Measurements from ENCODE around the gene SLC25A42. TPM values are rescaled to one million over a fixed set of nuclear protein-coding genes. Genes with fewer than 3 reads are reported as not detected.

SLC25A42 gene
- total RNA-seq, 1 donor from 2014 or later: 6.6 TPM

DNA sequence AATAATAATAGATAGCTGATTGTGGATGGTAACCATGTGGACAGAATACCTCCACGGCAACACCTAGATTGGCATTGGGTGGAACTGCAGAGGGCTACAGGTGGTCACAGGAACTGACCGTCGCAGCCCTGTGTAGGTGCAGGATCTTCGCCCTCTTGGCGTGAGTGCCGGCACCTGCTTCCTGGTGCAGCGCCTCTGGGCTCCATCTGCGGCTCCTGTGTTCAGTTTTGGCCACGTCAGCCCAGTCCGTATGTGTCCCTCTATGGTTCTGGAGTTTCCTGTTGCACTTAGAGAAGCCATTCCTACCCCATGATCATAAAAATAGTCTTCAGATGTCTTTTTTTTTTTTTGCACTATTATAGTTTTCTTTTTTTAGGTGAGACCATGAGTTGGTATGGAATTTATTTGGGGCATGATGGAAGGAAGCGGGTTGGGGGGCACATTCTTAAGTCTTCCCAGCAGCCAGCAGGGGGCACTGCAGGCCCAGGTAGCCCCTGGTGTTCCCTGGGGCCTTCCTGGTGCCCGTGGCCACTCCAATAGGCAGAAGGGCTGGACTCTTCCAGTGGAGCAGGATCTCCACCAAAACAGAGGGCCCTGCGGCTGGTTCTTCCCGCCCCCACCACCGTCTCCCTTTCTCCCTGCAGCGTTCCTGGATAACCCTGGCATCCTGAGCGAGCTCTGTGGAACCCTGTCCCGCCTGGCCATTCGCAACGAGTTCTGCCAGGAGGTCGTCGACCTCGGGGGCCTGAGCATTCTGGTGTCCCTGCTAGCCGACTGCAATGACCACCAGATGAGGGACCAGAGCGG lies 10.1 kb upstream of the SLC25A42 start:
- TF ChIP-seq, protein P1, sequence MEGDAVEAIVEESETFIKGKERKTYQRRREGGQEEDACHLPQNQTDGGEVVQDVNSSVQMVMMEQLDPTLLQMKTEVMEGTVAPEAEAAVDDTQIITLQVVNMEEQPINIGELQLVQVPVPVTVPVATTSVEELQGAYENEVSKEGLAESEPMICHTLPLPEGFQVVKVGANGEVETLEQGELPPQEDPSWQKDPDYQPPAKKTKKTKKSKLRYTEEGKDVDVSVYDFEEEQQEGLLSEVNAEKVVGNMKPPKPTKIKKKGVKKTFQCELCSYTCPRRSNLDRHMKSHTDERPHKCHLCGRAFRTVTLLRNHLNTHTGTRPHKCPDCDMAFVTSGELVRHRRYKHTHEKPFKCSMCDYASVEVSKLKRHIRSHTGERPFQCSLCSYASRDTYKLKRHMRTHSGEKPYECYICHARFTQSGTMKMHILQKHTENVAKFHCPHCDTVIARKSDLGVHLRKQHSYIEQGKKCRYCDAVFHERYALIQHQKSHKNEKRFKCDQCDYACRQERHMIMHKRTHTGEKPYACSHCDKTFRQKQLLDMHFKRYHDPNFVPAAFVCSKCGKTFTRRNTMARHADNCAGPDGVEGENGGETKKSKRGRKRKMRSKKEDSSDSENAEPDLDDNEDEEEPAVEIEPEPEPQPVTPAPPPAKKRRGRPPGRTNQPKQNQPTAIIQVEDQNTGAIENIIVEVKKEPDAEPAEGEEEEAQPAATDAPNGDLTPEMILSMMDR (IDR thresholded peaks at IDR 0.05): peak; percentile 38 to 49 (median 41)
- TF ChIP-seq POLR2AphosphoS5 (IDR thresholded peaks at IDR 0.05; ENCODE audit: insufficient read depth in 1 of 2, low read depth in 1 of 2): no peak
- no peak for TF ChIP-seq POLR2A (IDR thresholded peaks at IDR 0.05)
- Histone ChIP-seq H3K27ac (no peak overlapping the region), H3K4me1 (no peaks in the 10 kb centered on the region), H3K4me3 (no peak overlapping the region), H3K27me3 (no peaks in the 10 kb centered on the region), H3K9me3 (no peaks in the 10 kb centered on the region), H3K36me3 (peaks cover 0 to 54% of the 10 kb centered on the region in 2 donors)
- intact Hi-C loops (cut with DNase I): no loop called here
- no peak for DNase-seq (ENCODE audit: extremely low spot score in 2 of 2)

DNA sequence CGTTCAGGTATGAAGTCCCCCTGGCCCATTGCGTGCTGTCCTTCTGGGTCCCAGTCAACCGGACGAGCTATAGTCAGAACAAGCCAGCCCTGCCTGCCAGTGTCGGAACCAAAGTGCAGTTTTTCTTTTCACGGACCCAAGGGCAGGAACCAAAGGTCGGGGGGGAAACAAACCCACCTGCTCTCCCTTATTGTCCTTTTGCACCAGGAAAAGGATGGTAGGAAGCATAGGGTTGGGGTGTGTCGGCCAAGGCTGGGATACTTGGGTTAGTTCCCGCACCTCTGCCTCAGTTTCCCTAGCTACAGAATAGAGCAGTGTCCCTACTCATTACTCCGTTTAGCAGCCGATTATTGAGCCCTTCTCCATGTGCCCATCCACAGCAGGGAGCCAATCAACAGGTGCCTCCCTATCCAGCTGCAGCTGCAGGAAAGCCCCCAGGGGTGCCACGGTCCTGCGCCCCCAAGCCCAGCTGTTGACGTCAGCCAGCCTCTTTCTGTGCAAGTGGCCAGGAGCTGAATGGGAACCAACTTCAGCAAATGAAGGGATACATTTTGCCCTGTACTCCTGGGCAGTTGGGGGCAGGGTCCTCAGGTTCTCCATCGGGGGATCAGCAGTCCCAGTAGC lies 9.4 kb upstream of the SLC25A42 start:
- TF ChIP-seq POLR2A (IDR thresholded peaks at IDR 0.05) (no peak), POLR2AphosphoS5 (IDR thresholded peaks at IDR 0.05; ENCODE audit: insufficient read depth in 1 of 2, low read depth in 1 of 2) (no peak)
- TF ChIP-seq, protein P1 (IDR thresholded peaks at IDR 0.05): no peak
- intact Hi-C loops (cut with DNase I): no loop called here
- H3K27me3 ChIP-seq: no peaks in the 10 kb centered on the region
- peaks cover 0 to 52% of the 10 kb centered on the region in 2 donors for H3K36me3 ChIP-seq
- no peaks in the 10 kb centered on the region for H3K9me3 ChIP-seq
- no peak overlapping the region for H3K4me3 ChIP-seq
- no peaks in the 10 kb centered on the region for H3K4me1 ChIP-seq
- no peak for DNase-seq (ENCODE audit: extremely low spot score in 2 of 2)
- H3K27ac ChIP-seq: no peak overlapping the region

DNA sequence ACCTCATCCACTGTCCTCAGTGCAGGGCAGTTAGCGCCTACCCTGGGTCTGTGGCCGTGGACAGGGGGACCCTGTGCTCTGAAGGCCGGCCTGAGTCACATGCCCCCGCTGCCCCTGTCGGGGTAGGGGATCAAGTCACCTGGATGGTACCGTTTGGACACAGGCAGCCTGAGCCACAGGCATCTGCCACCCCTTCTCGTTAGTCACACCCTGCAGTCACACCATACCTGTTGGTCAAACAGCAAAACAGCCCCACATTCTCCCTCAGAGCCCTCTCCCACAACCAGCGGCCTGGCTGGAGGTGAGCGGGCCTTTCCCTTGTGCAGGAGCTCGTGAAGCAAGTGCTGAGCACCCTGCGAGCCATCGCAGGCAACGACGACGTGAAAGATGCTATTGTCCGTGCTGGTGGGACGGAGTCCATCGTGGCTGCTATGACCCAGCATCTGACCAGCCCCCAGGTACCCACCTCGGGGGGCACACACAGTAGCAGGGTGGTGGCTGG lies 8.8 kb upstream of the SLC25A42 start:
- no peak for DNase-seq (ENCODE audit: extremely low spot score in 2 of 2)
- Histone ChIP-seq H3K27ac (no peak overlapping the region), H3K27me3 (no peaks in the 10 kb centered on the region), H3K4me3 (no peak overlapping the region), H3K4me1 (no peaks in the 10 kb centered on the region), H3K36me3 (peaks cover 0 to 50% of the 10 kb centered on the region in 2 donors), H3K9me3 (no peaks in the 10 kb centered on the region)
- TF ChIP-seq POLR2A (IDR thresholded peaks at IDR 0.05) (no peak), POLR2AphosphoS5 (IDR thresholded peaks at IDR 0.05; ENCODE audit: insufficient read depth in 1 of 2, low read depth in 1 of 2) (no peak)
- TF ChIP-seq, protein P1 (IDR thresholded peaks at IDR 0.05): no peak
- intact Hi-C loops (cut with DNase I): no loop called here

DNA sequence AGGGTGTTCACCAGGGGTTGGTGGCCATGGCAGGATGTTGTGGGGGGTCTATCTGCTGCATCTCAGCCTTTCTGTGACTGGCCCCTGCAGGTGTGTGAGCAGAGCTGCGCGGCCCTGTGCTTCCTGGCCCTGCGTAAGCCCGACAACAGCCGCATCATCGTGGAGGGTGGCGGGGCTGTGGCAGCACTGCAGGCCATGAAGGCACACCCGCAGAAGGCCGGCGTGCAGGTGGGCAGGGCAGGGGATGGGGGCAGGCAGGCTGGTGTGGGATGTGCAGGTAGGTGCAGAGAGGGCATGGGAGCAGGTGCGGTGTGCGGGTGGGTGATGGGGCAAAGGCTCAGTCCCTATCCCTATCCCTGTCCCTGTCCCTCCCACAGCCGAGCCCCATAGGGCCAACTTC lies 8.1 kb upstream of the SLC25A42 start:
- no peak for DNase-seq (ENCODE audit: extremely low spot score in 2 of 2)
- Histone ChIP-seq H3K4me1 (no peaks in the 10 kb centered on the region), H3K36me3 (peaks cover 0 to 50% of the 10 kb centered on the region in 2 donors), H3K9me3 (no peaks in the 10 kb centered on the region), H3K27me3 (no peaks in the 10 kb centered on the region), H3K4me3 (no peak overlapping the region), H3K27ac (no peak overlapping the region)
- TF ChIP-seq POLR2A (IDR thresholded peaks at IDR 0.05): no peak
- no peak for TF ChIP-seq POLR2AphosphoS5 (IDR thresholded peaks at IDR 0.05; ENCODE audit: insufficient read depth in 1 of 2, low read depth in 1 of 2)
- TF ChIP-seq, protein P1 (IDR thresholded peaks at IDR 0.05): no peak
- intact Hi-C loops (cut with DNase I): no loop called here
